ENCODE data around the gene COG5. TPM values are rescaled to one million over a fixed set of nuclear protein-coding genes. Genes with fewer than 3 reads are reported as not detected.

The COG5 gene
- total and polyA plus RNA-seq, 9 of the 15 experiments (the other 6 are each of a cell fraction or from before 2014, with no cell fraction given): 15.3 to 75.1 (median 56.4) TPM

GRCh38 chr7:107580716-107581383 lies 17.1 kb upstream of the COG5 start (continued):
- no peak for TF ChIP-seq MAFF (IDR thresholded peaks at IDR 0.05; ENCODE audit: low read length)
- no peak for TF ChIP-seq TOE1 (IDR thresholded peaks at IDR 0.05; ENCODE audit: borderline replicate concordance)
- no peak for TF ChIP-seq TOE1 (CRISPR knock-in tag; IDR thresholded peaks at IDR 0.05; ENCODE audit: borderline replicate concordance, low read depth)
- 0 out of 2 replicates have a peak, but pooled peaks have one; percentile 56 for TF ChIP-seq MIER1 (IDR thresholded peaks at IDR 0.05; ENCODE audit: low read depth)
- no peak for TF ChIP-seq ZBTB1 (CRISPR knock-in tag; IDR thresholded peaks at IDR 0.05; ENCODE audit: borderline replicate concordance, low read depth)
- no peak for TF ChIP-seq EP300 (IDR thresholded peaks at IDR 0.05; ENCODE audit: low read length)
- TF ChIP-seq L3MBTL2 (IDR thresholded peaks at IDR 0.05): no peak
- TF ChIP-seq, protein P1, sequence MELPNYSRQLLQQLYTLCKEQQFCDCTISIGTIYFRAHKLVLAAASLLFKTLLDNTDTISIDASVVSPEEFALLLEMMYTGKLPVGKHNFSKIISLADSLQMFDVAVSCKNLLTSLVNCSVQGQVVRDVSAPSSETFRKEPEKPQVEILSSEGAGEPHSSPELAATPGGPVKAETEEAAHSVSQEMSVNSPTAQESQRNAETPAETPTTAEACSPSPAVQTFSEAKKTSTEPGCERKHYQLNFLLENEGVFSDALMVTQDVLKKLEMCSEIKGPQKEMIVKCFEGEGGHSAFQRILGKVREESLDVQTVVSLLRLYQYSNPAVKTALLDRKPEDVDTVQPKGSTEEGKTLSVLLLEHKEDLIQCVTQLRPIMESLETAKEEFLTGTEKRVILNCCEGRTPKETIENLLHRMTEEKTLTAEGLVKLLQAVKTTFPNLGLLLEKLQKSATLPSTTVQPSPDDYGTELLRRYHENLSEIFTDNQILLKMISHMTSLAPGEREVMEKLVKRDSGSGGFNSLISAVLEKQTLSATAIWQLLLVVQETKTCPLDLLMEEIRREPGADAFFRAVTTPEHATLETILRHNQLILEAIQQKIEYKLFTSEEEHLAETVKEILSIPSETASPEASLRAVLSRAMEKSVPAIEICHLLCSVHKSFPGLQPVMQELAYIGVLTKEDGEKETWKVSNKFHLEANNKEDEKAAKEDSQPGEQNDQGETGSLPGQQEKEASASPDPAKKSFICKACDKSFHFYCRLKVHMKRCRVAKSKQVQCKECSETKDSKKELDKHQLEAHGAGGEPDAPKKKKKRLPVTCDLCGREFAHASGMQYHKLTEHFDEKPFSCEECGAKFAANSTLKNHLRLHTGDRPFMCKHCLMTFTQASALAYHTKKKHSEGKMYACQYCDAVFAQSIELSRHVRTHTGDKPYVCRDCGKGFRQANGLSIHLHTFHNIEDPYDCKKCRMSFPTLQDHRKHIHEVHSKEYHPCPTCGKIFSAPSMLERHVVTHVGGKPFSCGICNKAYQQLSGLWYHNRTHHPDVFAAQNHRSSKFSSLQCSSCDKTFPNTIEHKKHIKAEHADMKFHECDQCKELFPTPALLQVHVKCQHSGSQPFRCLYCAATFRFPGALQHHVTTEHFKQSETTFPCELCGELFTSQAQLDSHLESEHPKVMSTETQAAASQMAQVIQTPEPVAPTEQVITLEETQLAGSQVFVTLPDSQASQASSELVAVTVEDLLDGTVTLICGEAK (IDR thresholded peaks at IDR 0.05): peak; percentile 66; the same call in 1 of the 2 replicates
- TF ChIP-seq, protein P1 (CRISPR knock-in tag; IDR thresholded peaks at IDR 0.05): no peak
- no peak for TF ChIP-seq DDX20 (tag; IDR thresholded peaks at IDR 0.05; ENCODE audit: low read depth)
- TF ChIP-seq FOXM1 (IDR thresholded peaks at IDR 0.05; ENCODE audit: low read depth): 0 out of 2 replicates have a peak, but pooled peaks have one; percentile 24
- TF ChIP-seq FOXM1 (CRISPR knock-in tag; IDR thresholded peaks at IDR 0.05; ENCODE audit: low read depth): no peak
- TF ChIP-seq THAP7 (CRISPR knock-in tag; IDR thresholded peaks at IDR 0.05): no peak
- TF ChIP-seq HDAC2 (IDR thresholded peaks at IDR 0.05): peak; percentile 58; the same call in 1 of the 2 replicates
- TF ChIP-seq, protein P2, sequence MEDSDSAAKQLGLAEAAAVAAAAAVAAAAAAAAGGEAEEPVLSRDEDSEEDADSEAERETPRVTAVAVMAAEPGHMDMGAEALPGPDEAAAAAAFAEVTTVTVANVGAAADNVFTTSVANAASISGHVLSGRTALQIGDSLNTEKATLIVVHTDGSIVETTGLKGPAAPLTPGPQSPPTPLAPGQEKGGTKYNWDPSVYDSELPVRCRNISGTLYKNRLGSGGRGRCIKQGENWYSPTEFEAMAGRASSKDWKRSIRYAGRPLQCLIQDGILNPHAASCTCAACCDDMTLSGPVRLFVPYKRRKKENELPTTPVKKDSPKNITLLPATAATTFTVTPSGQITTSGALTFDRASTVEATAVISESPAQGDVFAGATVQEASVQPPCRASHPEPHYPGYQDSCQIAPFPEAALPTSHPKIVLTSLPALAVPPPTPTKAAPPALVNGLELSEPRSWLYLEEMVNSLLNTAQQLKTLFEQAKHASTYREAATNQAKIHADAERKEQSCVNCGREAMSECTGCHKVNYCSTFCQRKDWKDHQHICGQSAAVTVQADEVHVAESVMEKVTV (CRISPR knock-in tag; IDR thresholded peaks at IDR 0.05): no peak
- no peak for TF ChIP-seq NFIC (IDR thresholded peaks at IDR 0.05)
